ENCODE results near the gene PDIA5.

PDIA5 gene

GRCh38 chr3:123201223-123201556 is 134.4 kb downstream of the PDIA5 start:
- Histone ChIP-seq H3K9me2 (ENCODE audit: low read depth, low read length) (no peaks in the 10 kb centered on the region), H3K4me3 (ENCODE audit: low read depth, low read length, poor library complexity, severe bottlenecking) (peak overlapping the region; percentile 91), H3K79me2 (ENCODE audit: insufficient read depth, low read length) (peaks cover 7% of the 10 kb centered on the region; the same call in 1 of the 2 replicates), H4K20me1 (ENCODE audit: insufficient read depth, low read length) (no peaks in the 10 kb centered on the region), H3K9me3 (ENCODE audit: low read length) (peaks cover 8% of the 10 kb centered on the region; the same call in 1 of the 2 replicates), H3K4me1 (ENCODE audit: insufficient read depth, low read length, severe bottlenecking) (peaks cover 24% of the 10 kb centered on the region), H3K9ac (ENCODE audit: low read length) (peak overlapping the region; percentile 91), H3K4me2 (ENCODE audit: low read length) (peak overlapping the region; percentile 99), H3K27me3 (ENCODE audit: insufficient read depth, low read length) (no peaks in the 10 kb centered on the region), H3K27ac (ENCODE audit: low read depth, low read length, poor library complexity, severe bottlenecking) (peak overlapping the region; percentile 74), H2AFZ (ENCODE audit: low read length) (peak overlapping the region; percentile 86), H3K36me3 (ENCODE audit: insufficient read depth, low read length) (no peaks in the 10 kb centered on the region), H3F3A (ENCODE audit: insufficient read depth, low read length) (no peaks in the 10 kb centered on the region)
- TF ChIP-seq EZH2 (IDR thresholded peaks at IDR 0.05; ENCODE audit: borderline replicate concordance, low read length): no peak
- TF ChIP-seq CTCF (IDR thresholded peaks at IDR 0.05; ENCODE audit: low read length): no peak

GRCh38 chr3:123201557-123202427 is 135.0 kb downstream of the PDIA5 start, which contains the start of gene SEC22A:
Gene SEC22A, plus strand, starts transcription at chr3:123201943. Its CDS starts 7,275 bp downstream, at chr3:123209218.
- H4K20me1 ChIP-seq (ENCODE audit: insufficient read depth, low read length): no peaks in the 10 kb centered on the region
- H3F3A ChIP-seq (ENCODE audit: insufficient read depth, low read length): no peaks in the 10 kb centered on the region
- peaks cover 24% of the 10 kb centered on the region for H3K4me1 ChIP-seq (ENCODE audit: insufficient read depth, low read length, severe bottlenecking)
- H3K4me3 ChIP-seq (ENCODE audit: low read depth, low read length, poor library complexity, severe bottlenecking): peak within 1 kb of the TSS; percentile 91
- peak within 1 kb of the TSS; percentile 86 for H2AFZ ChIP-seq (ENCODE audit: low read length)
- H3K27ac ChIP-seq (ENCODE audit: low read depth, low read length, poor library complexity, severe bottlenecking): peak within 1 kb of the TSS; percentile 74
- H3K27me3 ChIP-seq (ENCODE audit: insufficient read depth, low read length): no peaks in the 10 kb centered on the region
- H3K9me3 ChIP-seq (ENCODE audit: low read length): peaks cover 8% of the 10 kb centered on the region; the same call in 1 of the 2 replicates
- no peaks in the 10 kb centered on the region for H3K9me2 ChIP-seq (ENCODE audit: low read depth, low read length)
- H3K9ac ChIP-seq (ENCODE audit: low read length): peak within 1 kb of the TSS; percentile 91
- no peak for TF ChIP-seq CTCF (IDR thresholded peaks at IDR 0.05; ENCODE audit: low read length)
- no peak for TF ChIP-seq EZH2 (IDR thresholded peaks at IDR 0.05; ENCODE audit: borderline replicate concordance, low read length)
- peak within 1 kb of the TSS; percentile 99 for H3K4me2 ChIP-seq (ENCODE audit: low read length)
- peaks cover 7% of the 10 kb centered on the region; the same call in 1 of the 2 replicates for H3K79me2 ChIP-seq (ENCODE audit: insufficient read depth, low read length)
- no peaks in the 10 kb centered on the region for H3K36me3 ChIP-seq (ENCODE audit: insufficient read depth, low read length)

GRCh38 chr3:123202451-123202850 is 135.6 kb downstream of the PDIA5 start:
- peaks cover 24% of the 10 kb centered on the region for H3K4me1 ChIP-seq (ENCODE audit: insufficient read depth, low read length, severe bottlenecking)
- H3K9me3 ChIP-seq (ENCODE audit: low read length): peaks cover 8% of the 10 kb centered on the region; the same call in 1 of the 2 replicates
- H2AFZ ChIP-seq (ENCODE audit: low read length): no peak overlapping the region
- no peak for TF ChIP-seq EZH2 (IDR thresholded peaks at IDR 0.05; ENCODE audit: borderline replicate concordance, low read length)
- no peak for TF ChIP-seq CTCF (IDR thresholded peaks at IDR 0.05; ENCODE audit: low read length)
- peaks cover 9% of the 10 kb centered on the region for H3K79me2 ChIP-seq (ENCODE audit: insufficient read depth, low read length)
- H3K9me2 ChIP-seq (ENCODE audit: low read depth, low read length): no peaks in the 10 kb centered on the region
- no peaks in the 10 kb centered on the region for H4K20me1 ChIP-seq (ENCODE audit: insufficient read depth, low read length)
- H3F3A ChIP-seq (ENCODE audit: insufficient read depth, low read length): no peaks in the 10 kb centered on the region
- no peaks in the 10 kb centered on the region for H3K27me3 ChIP-seq (ENCODE audit: insufficient read depth, low read length)
- H3K36me3 ChIP-seq (ENCODE audit: insufficient read depth, low read length): no peaks in the 10 kb centered on the region
- H3K4me2 ChIP-seq (ENCODE audit: low read length): peak overlapping the region; percentile 95
- H3K4me3 ChIP-seq (ENCODE audit: low read depth, low read length, poor library complexity, severe bottlenecking): peak overlapping the region; percentile 91
- H3K9ac ChIP-seq (ENCODE audit: low read length): peak overlapping the region; percentile 91
- H3K27ac ChIP-seq (ENCODE audit: low read depth, low read length, poor library complexity, severe bottlenecking): peak overlapping the region; percentile 26
